Small intestine (tissue), 16 donors: Measurements from ENCODE around the gene AKR1B15. TPM values are rescaled to one million over a fixed set of nuclear protein-coding genes. Genes with fewer than 3 reads are reported as not detected.

Experiments used
- DNase-seq, 2 donors: peaks; one replicate each; pipeline versions ENCODE4 v3.0.0 to v3.0.0-alpha.2; 2013
- FAIRE-seq: peaks from 2 replicates; lab custom pipeline; 2012; peaks lifted over from hg19 to GRCh38; lab: Jason Lieb, UNC
- H3K27ac ChIP-seq, 3 donors: one replicate each; pipeline ENCODE4 v1.5.1; 2013; ENCODE audit warnings: low read length in 2 of 3, mild to moderate bottlenecking in 2 of 3, control low read depth in 1 of 3, inconsistent platforms in 1 of 3, low read depth in 1 of 3, moderate library complexity in 1 of 3
- H3K27me3 ChIP-seq, 3 donors: one replicate each; pipeline ENCODE4 v1.6.1; 2013; ENCODE audit warnings: low read length in 3 of 3, inconsistent platforms in 1 of 3; ENCODE audit not compliant: control insufficient read depth in 3 of 3, insufficient read depth in 3 of 3
- H3K36me3 ChIP-seq, 3 donors: one replicate each; pipeline ENCODE4 v1.6.1; 2013; ENCODE audit warnings: low read length in 3 of 3, inconsistent platforms in 1 of 3, low read depth in 1 of 3, mild to moderate bottlenecking in 1 of 3, moderate library complexity in 1 of 3; ENCODE audit not compliant: control insufficient read depth in 3 of 3, insufficient read depth in 2 of 3
- H3K4me1 ChIP-seq, 3 donors: one replicate each; pipeline ENCODE4 v1.6.1; 2013; ENCODE audit warnings: low read length in 2 of 3, inconsistent platforms in 1 of 3, low read depth in 1 of 3, mild to moderate bottlenecking in 1 of 3, moderate library complexity in 1 of 3; ENCODE audit not compliant: control insufficient read depth in 3 of 3, insufficient read depth in 2 of 3
- H3K4me3 ChIP-seq, 3 donors: one replicate each; pipeline ENCODE4 v1.5.1; 2013; ENCODE audit warnings: low read length in 3 of 3, control low read depth in 1 of 3, inconsistent platforms in 1 of 3, low read depth in 1 of 3, mild to moderate bottlenecking in 1 of 3, moderate library complexity in 1 of 3
- H3K9me3 ChIP-seq, 2 donors: one replicate each; pipeline ENCODE4 v1.6.1; 2013; ENCODE audit warnings: low read depth in 1 of 2, low read length in 1 of 2; ENCODE audit not compliant: control insufficient read depth in 2 of 2, insufficient read depth in 1 of 2
- WGBS, 3 donors: extraction: QIAGEN DNeasy Blood & Tissue Kit; methylation state at CpG; one replicate each; pipeline ENCODE4 v1.1.7; 2013; 5-methylcytosine and 5-hydroxymethylcytosine counted together
- long read RNA-seq, 10 donors: transcript quantifications; one replicate each; lab custom pipeline, GENCODE V29; 2026
- polyA plus RNA-seq, 4 donors: library from polyadenylated mRNA; stranded (reverse) in 3 of 4; unstranded in 1 of 4; fragments of 200-250 nt in 3 of 4; fragments of 120-200 nt in 1 of 4; gene quantifications; one replicate each; pipeline versions ENCODE4 v1.2.1 to v1.2.3, GENCODE V29; 2013
- donor health status: healthy with polysubstance abuse.
- donor health status: control.
- donor health status: control.
- donor health status: Bipolar disorder and iron deficiency.
- donor health status: healthy.

AKR1B15 gene
- under 1 TPM in 1 of 4 donors, not detected in 3; 0.49 TPM for polyA plus RNA-seq
- long read RNA-seq, donor 1: 0 reads
- long read RNA-seq, donor 2: 0 reads
- long read RNA-seq, donor 3: 0 reads
- long read RNA-seq, donor 4: 0 reads
- long read RNA-seq, donor 5: 0 reads
- long read RNA-seq, donor 6: 0 reads
- long read RNA-seq, donor 7: 0 reads
- long read RNA-seq, donor 8: 0 reads
- long read RNA-seq, donor 9: 0 reads
- long read RNA-seq, donor 10: 0 reads

- 76 to 85% (median 81%) methylated on average over 14 of the region's 14 CpGs for WGBS, 3 donors
- DNase-seq (no peak), FAIRE-seq (no peak)
- Histone ChIP-seq H3K36me3 (no peaks in the 10 kb centered on the region), H3K27me3 (peaks cover 0 to 3% (median 0%) of the 10 kb centered on the region in 3 donors), H3K27ac (no peak within 1 kb of the TSS), H3K4me3 (no peak within 1 kb of the TSS), H3K4me1 (peaks cover 0 to 2% (median 0%) of the 10 kb centered on the region in 3 donors), H3K9me3 (no peaks in the 10 kb centered on the region)
These were observed at the start of gene AKR1B15 for GRCh38 chr7:134548877-134549276. TSS of gene AKR1B15 (plus strand) at chr7:134549110. CDS start at chr7:134564620, 15,510 bp downstream.

GRCh38 chr7:134500406-134500805 is 48.5 kb upstream of the AKR1B15 start:
- WGBS, 3 donors: 84 to 90% (median 86%) methylated on average over 2 of the region's 2 CpGs

GRCh38 chr7:134500982-134501381 is 47.9 kb upstream of the AKR1B15 start:
- 51 to 64% (median 55%) methylated on average over 5 of the region's 5 CpGs for WGBS, 3 donors
- no peaks in the 10 kb centered on the region for H3K9me3 ChIP-seq
- DNase-seq: no peak
- no peak overlapping the region for H3K4me3 ChIP-seq
- H3K27me3 ChIP-seq: peaks cover 0 to 4% (median 0%) of the 10 kb centered on the region in 3 donors
- FAIRE-seq: no peak
- no peak overlapping the region for H3K27ac ChIP-seq
- no peaks in the 10 kb centered on the region for H3K4me1 ChIP-seq
- no peaks in the 10 kb centered on the region for H3K36me3 ChIP-seq

More at GRCh38 chr7:134500406-134500805, 48.5 kb upstream of the AKR1B15 start:
- H3K27ac ChIP-seq: no peak overlapping the region
- H3K4me1 ChIP-seq: no peaks in the 10 kb centered on the region
- H3K4me3 ChIP-seq: no peak overlapping the region
- DNase-seq: no peak
- H3K9me3 ChIP-seq: no peaks in the 10 kb centered on the region
- H3K36me3 ChIP-seq: no peaks in the 10 kb centered on the region
- peaks cover 0 to 4% (median 0%) of the 10 kb centered on the region in 3 donors for H3K27me3 ChIP-seq
- no peak for FAIRE-seq

- H3K27ac ChIP-seq: peak overlapping the region in 1 of 3 donors; percentile 68
- no peaks in the 10 kb centered on the region for H3K4me1 ChIP-seq
- DNase-seq (peak in 1 of 2 donors; percentile 37), FAIRE-seq (no peak)
- no peak overlapping the region for H3K4me3 ChIP-seq
- WGBS, 3 donors: 53 to 67% (median 62%) methylated on average over 3 of the region's 3 CpGs
- H3K27me3 ChIP-seq: peaks cover 0 to 4% (median 0%) of the 10 kb centered on the region in 3 donors
- no peaks in the 10 kb centered on the region for H3K36me3 ChIP-seq
- no peaks in the 10 kb centered on the region for H3K9me3 ChIP-seq
These were observed 46.2 kb upstream of the AKR1B15 start for GRCh38 chr7:134502463-134503371.

GRCh38 chr7:134504660-134505164 is 44.2 kb upstream of the AKR1B15 start:
- H3K4me1 ChIP-seq: no peaks in the 10 kb centered on the region
- no peak overlapping the region for H3K27ac ChIP-seq
- no peaks in the 10 kb centered on the region for H3K36me3 ChIP-seq
- no peak overlapping the region for H3K4me3 ChIP-seq
- 69 to 80% (median 76%) methylated on average over 3 of the region's 3 CpGs for WGBS, 3 donors
- DNase-seq (no peak), FAIRE-seq (no peak)
- no peaks in the 10 kb centered on the region for H3K9me3 ChIP-seq
- peaks cover 0 to 3% (median 0%) of the 10 kb centered on the region in 3 donors for H3K27me3 ChIP-seq

- no peak overlapping the region for H3K4me3 ChIP-seq
- FAIRE-seq: no peak
- DNase-seq: no peak
- no peaks in the 10 kb centered on the region for H3K36me3 ChIP-seq
- peaks cover 0 to 3% (median 0%) of the 10 kb centered on the region in 3 donors for H3K27me3 ChIP-seq
- H3K4me1 ChIP-seq: no peaks in the 10 kb centered on the region
- no peak overlapping the region for H3K27ac ChIP-seq
- no peaks in the 10 kb centered on the region for H3K9me3 ChIP-seq
- WGBS, 3 donors: 69 to 82% (median 79%) methylated on average over 4 of the region's 4 CpGs
These were observed 43.1 kb upstream of the AKR1B15 start for GRCh38 chr7:134505856-134506255.

GRCh38 chr7:134509010-134509409 is 39.9 kb upstream of the AKR1B15 start:
- no peak overlapping the region for H3K27ac ChIP-seq
- H3K4me1 ChIP-seq: no peaks in the 10 kb centered on the region
- 82 to 91% (median 87%) methylated on average over 1 of the region's 1 CpG for WGBS, 3 donors
- H3K36me3 ChIP-seq: no peaks in the 10 kb centered on the region
- DNase-seq (no peak), FAIRE-seq (no peak)
- H3K9me3 ChIP-seq: no peaks in the 10 kb centered on the region
- peaks cover 0 to 3% (median 0%) of the 10 kb centered on the region in 3 donors for H3K27me3 ChIP-seq
- no peak overlapping the region for H3K4me3 ChIP-seq

GRCh38 chr7:134510646-134511045 is 38.3 kb upstream of the AKR1B15 start:
- FAIRE-seq (no peak), DNase-seq (no peak)
- 82 to 87% (median 83%) methylated on average over 5 of the region's 5 CpGs for WGBS, 3 donors
- no peaks in the 10 kb centered on the region for H3K4me1 ChIP-seq
- H3K4me3 ChIP-seq: no peak overlapping the region
- no peak overlapping the region for H3K27ac ChIP-seq
- H3K27me3 ChIP-seq: peaks cover 0 to 3% (median 0%) of the 10 kb centered on the region in 3 donors
- no peaks in the 10 kb centered on the region for H3K9me3 ChIP-seq
- no peaks in the 10 kb centered on the region for H3K36me3 ChIP-seq
